Activated CD8-positive, alpha-beta T cell treated with anti-CD3 and anti-CD28 coated beads, Interleukin-2, amount 10 ng/mL, durations not matched to agents 7 days and 5 days (primary cell): ENCODE results near the gene GAS2L2. TPM values are rescaled to one million over a fixed set of nuclear protein-coding genes. Genes with fewer than 3 reads are reported as not detected.
A peak's percentile ranks its signal among the peaks of the same experiment; 100 is the strongest.
"Not testable (repeated sequence)": the region's sequence is repeated elsewhere in the genome, so short reads cannot be mapped to it uniquely, and the experiment has no call there.

ENCODE experiments used
- ATAC-seq: fragments of 150-1000 bp; cut with Tn5 transposase; one replicate; pipeline ENCODE4 v1.10.0; 2021; ENCODE audit warnings: moderate library complexity
- CTCF ChIA-PET: fragments of 350-600 bp; sonication (Branson Sonifier 250); formaldehyde crosslinking; loops from one replicate; lab custom pipeline; 2021; ENCODE audit warnings: antibody characterized with exemption; lab: Charles Lee
- POLR2A ChIA-PET: fragments of 350-600 bp; sonication (Branson Sonifier 250); formaldehyde crosslinking; loops from one replicate; lab custom pipeline; 2021; ENCODE audit warnings: antibody characterized with exemption; lab: Charles Lee
- DNase-seq: peaks from one replicate; pipeline ENCODE4 v3.0.0-alpha.2; 2020
- H3K27ac Mint-ChIP-seq: one replicate; pipeline ENCODE4 v1.8.0; 2021; ENCODE audit warnings: mild to moderate bottlenecking, mixed read lengths
- H3K27me3 Mint-ChIP-seq: one replicate; pipeline ENCODE4 v1.8.0; 2021; ENCODE audit warnings: low read depth, mixed read lengths
- H3K36me3 Mint-ChIP-seq: one replicate; pipeline ENCODE4 v1.8.0; 2021; ENCODE audit warnings: low read depth, mixed read lengths
- H3K4me1 Mint-ChIP-seq: one replicate; pipeline ENCODE4 v1.8.0; 2021; ENCODE audit warnings: low read depth, mixed read lengths
- H3K4me3 Mint-ChIP-seq: one replicate; pipeline ENCODE4 v1.8.0; 2021; ENCODE audit warnings: mild to moderate bottlenecking, mixed read lengths
- H3K9me3 Mint-ChIP-seq: one replicate; pipeline ENCODE4 v1.8.0; 2022; ENCODE audit warnings: mixed read lengths; ENCODE audit not compliant: insufficient read depth
- total RNA-seq, 2 experiments: library from RNA; stranded (reverse); gene quantifications; one replicate each; pipeline ENCODE4 v1.2.3, GENCODE V29; 2021

The GAS2L2 gene
- total RNA-seq, 2 experiments from 2014 or later = not detected

GRCh38 chr17:35757243-35757642 lies 4.2 kb upstream of the GAS2L2 start:
- Mint-ChIP-seq H3K27me3 (no peaks in the 10 kb centered on the region), H3K36me3 (no peaks in the 10 kb centered on the region), H3K9me3 (no peaks in the 10 kb centered on the region), H3K4me1 (no peaks in the 10 kb centered on the region), H3K27ac (no peak overlapping the region), H3K4me3 (no peak overlapping the region)
- ATAC-seq (no peak), DNase-seq (no peak)
- ChIA-PET POLR2A (no interaction called here), CTCF (interaction anchor here (1.7 to 9.2 kb wide), 2 partner anchors 9 to 48 kb away, joined by 4 to 81 read pairs; no protein-coding TSS in a partner anchor)

GRCh38 chr17:35752471-35752870 lies 568 bp downstream of the GAS2L2 start:
- ChIA-PET POLR2A (no interaction called here), CTCF (interaction anchor here (1.7 kb wide), 1 partner anchor 12 kb away, joined by 7 read pairs; no protein-coding TSS in a partner anchor)
- Mint-ChIP-seq H3K4me1 (peaks cover 9% of the 10 kb centered on the region), H3K27me3 (peaks cover 29% of the 10 kb centered on the region), H3K27ac (no peak overlapping the region), H3K4me3 (no peak overlapping the region), H3K36me3 (no peaks in the 10 kb centered on the region), H3K9me3 (no peaks in the 10 kb centered on the region)
- DNase-seq (no peak), ATAC-seq (no peak)

GRCh38 chr17:35751541-35751940 lies 1.5 kb downstream of the GAS2L2 start:
- H3K9me3 Mint-ChIP-seq, H3K4me3 Mint-ChIP-seq, H3K4me1 Mint-ChIP-seq, ATAC-seq, H3K36me3 Mint-ChIP-seq, H3K27ac Mint-ChIP-seq, DNase-seq, POLR2A ChIA-PET: not testable (repeated sequence)
- peaks cover 29% of the 10 kb centered on the region for H3K27me3 Mint-ChIP-seq
- CTCF ChIA-PET = interaction anchor here (1.0 to 4.7 kb wide), 4 partner anchors 13 to 139 kb away, joined by 3 to 104 read pairs (median 5); no protein-coding TSS in a partner anchor

- no peak for ATAC-seq
- no peaks in the 10 kb centered on the region for H3K36me3 Mint-ChIP-seq
- DNase-seq = no peak
- ChIA-PET POLR2A (no interaction called here), CTCF (interaction anchor here (1.0 to 5.0 kb wide), 6 partner anchors 10 to 138 kb away, joined by 3 to 104 read pairs (median 12); partner anchors contain the start of genes C17orf50 and TAF15)
- no peak overlapping the region for H3K4me3 Mint-ChIP-seq
- peaks cover 9% of the 10 kb centered on the region for H3K4me1 Mint-ChIP-seq
- H3K27me3 Mint-ChIP-seq = peaks cover 29% of the 10 kb centered on the region
- H3K9me3 Mint-ChIP-seq = no peaks in the 10 kb centered on the region
- no peak overlapping the region for H3K27ac Mint-ChIP-seq
These were observed 2.3 kb downstream of the GAS2L2 start for GRCh38 chr17:35750526-35751395.

- Mint-ChIP-seq H3K36me3 (no peaks in the 10 kb centered on the region), H3K27me3 (peaks cover 29% of the 10 kb centered on the region), H3K4me3 (no peak overlapping the region), H3K27ac (no peak overlapping the region), H3K9me3 (no peaks in the 10 kb centered on the region), H3K4me1 (peaks cover 9% of the 10 kb centered on the region)
- ATAC-seq (no peak), DNase-seq (peak; percentile 24)
- CTCF ChIA-PET = interaction anchor here (0.6 to 5.0 kb wide), 7 partner anchors 11 to 630 kb away, joined by 3 to 104 read pairs (median 20); partner anchors contain the start of genes C17orf50, RAD51D, SLFN12L and TAF15
- POLR2A ChIA-PET = interaction anchor here (0.6 to 0.8 kb wide), 2 partner anchors 11 to 488 kb away, joined by 4 to 5 read pairs; no protein-coding TSS in a partner anchor
These were observed 3.3 kb downstream of the GAS2L2 start for GRCh38 chr17:35749560-35750412.

GRCh38 chr17:35748979-35749378 lies 4.1 kb downstream of the GAS2L2 start:
- H3K4me3 Mint-ChIP-seq = no peak overlapping the region
- H3K27ac Mint-ChIP-seq = no peak overlapping the region
- H3K4me1 Mint-ChIP-seq = peaks cover 9% of the 10 kb centered on the region
- no peaks in the 10 kb centered on the region for H3K9me3 Mint-ChIP-seq
- H3K36me3 Mint-ChIP-seq = no peaks in the 10 kb centered on the region
- ATAC-seq (no peak), DNase-seq (no peak)
- ChIA-PET POLR2A (interaction anchor here (0.6 kb wide), 1 partner anchor 487 kb away, joined by 4 read pairs; no protein-coding TSS in a partner anchor), CTCF (interaction anchor here (0.6 to 5.0 kb wide), 9 partner anchors 12 to 629 kb away, joined by 3 to 104 read pairs (median 10); partner anchors contain the start of genes C17orf50, RAD51D, SLFN12L and TAF15)
- peaks cover 29% of the 10 kb centered on the region for H3K27me3 Mint-ChIP-seq

GRCh38 chr17:35748341-35748841 lies 4.6 kb downstream of the GAS2L2 start:
- ATAC-seq = no peak
- ChIA-PET CTCF (interaction anchor here (1.3 to 5.0 kb wide), 16 partner anchors 13 to 629 kb away, joined by 3 to 104 read pairs (median 9); partner anchors contain the start of genes C17orf50, RAD51D, RASL10B and SLFN12L), POLR2A (no interaction called here)
- no peak overlapping the region for H3K27ac Mint-ChIP-seq
- H3K4me3 Mint-ChIP-seq = no peak overlapping the region
- H3K36me3 Mint-ChIP-seq = no peaks in the 10 kb centered on the region
- DNase-seq = no peak
- H3K4me1 Mint-ChIP-seq = peaks cover 9% of the 10 kb centered on the region
- H3K9me3 Mint-ChIP-seq = no peaks in the 10 kb centered on the region
- peaks cover 31% of the 10 kb centered on the region for H3K27me3 Mint-ChIP-seq

- DNase-seq (peak; percentile 87), ATAC-seq (peak; percentile 87)
- Mint-ChIP-seq H3K27ac (no peak overlapping the region), H3K9me3 (no peaks in the 10 kb centered on the region), H3K36me3 (no peaks in the 10 kb centered on the region), H3K4me3 (no peak overlapping the region), H3K4me1 (peaks cover 9% of the 10 kb centered on the region), H3K27me3 (peaks cover 31% of the 10 kb centered on the region)
- POLR2A ChIA-PET = interaction anchor here (0.5 to 0.9 kb wide), 3 partner anchors 213 to 580 kb away, joined by 3 read pairs; no protein-coding TSS in a partner anchor
- CTCF ChIA-PET = interaction anchor here (0.5 to 5.0 kb wide), 59 partner anchors 8 to 1181 kb away, joined by 3 to 104 read pairs (median 4); partner anchors contain the start of genes C17orf50, NLE1, RAD51D and RASL10B
These were observed 5.5 kb downstream of the GAS2L2 start for GRCh38 chr17:35747540-35748017.

GRCh38 chr17:35745749-35746320 lies 7.2 kb downstream of the GAS2L2 start:
- Mint-ChIP-seq H3K27ac (no peak overlapping the region), H3K4me3 (no peak overlapping the region), H3K27me3 (peaks cover 37% of the 10 kb centered on the region), H3K36me3 (no peaks in the 10 kb centered on the region), H3K9me3 (no peaks in the 10 kb centered on the region), H3K4me1 (peaks cover 14% of the 10 kb centered on the region)
- ChIA-PET POLR2A (interaction anchor here (0.6 to 1.4 kb wide), 3 partner anchors 124 to 640 kb away, joined by 3 to 10 read pairs (median 3); no protein-coding TSS in a partner anchor), CTCF (interaction anchor here (1.1 to 5.0 kb wide), 4 partner anchors 15 to 132 kb away, joined by 3 to 81 read pairs (median 4); partner anchors contain the start of gene C17orf50)
- ATAC-seq = no peak
- DNase-seq = no peak

GRCh38 chr17:35745246-35745645 lies 7.8 kb downstream of the GAS2L2 start:
- H3K27ac Mint-ChIP-seq = no peak overlapping the region

More at GRCh38 chr17:35745246-35745645, 7.8 kb downstream of the GAS2L2 start:
- H3K9me3 Mint-ChIP-seq = no peaks in the 10 kb centered on the region
- H3K27me3 Mint-ChIP-seq = peaks cover 34% of the 10 kb centered on the region
- ChIA-PET CTCF (interaction anchor here (1.1 to 1.3 kb wide), 3 partner anchors 19 to 132 kb away, joined by 3 to 4 read pairs (median 3); no protein-coding TSS in a partner anchor), POLR2A (interaction anchor here (0.6 to 1.4 kb wide), 2 partner anchors 123 to 639 kb away, joined by 3 read pairs; no protein-coding TSS in a partner anchor)
- H3K4me1 Mint-ChIP-seq = peaks cover 12% of the 10 kb centered on the region
- ATAC-seq = no peak
- no peak for DNase-seq
- H3K36me3 Mint-ChIP-seq = no peaks in the 10 kb centered on the region
- no peak overlapping the region for H3K4me3 Mint-ChIP-seq
